DOHH2 (cell line): ENCODE data around the gene SPACA7.

Experiments
- CTCF ChIP-seq: fragments of 200-600 bp; sonication (generic); IDR thresholded peaks from one replicate; pipeline ENCODE4 v1.5.1; 2014; ENCODE audit warnings: antibody characterized with exemption, mild to moderate bottlenecking, low read depth, low read length; ENCODE audit not compliant: poor library complexity, severe bottlenecking
- EZH2phosphoT487 ChIP-seq: fragments of 200-600 bp; sonication (generic); IDR thresholded peaks from 2 replicates; pipeline ENCODE4 v1.6.1; 2017; ENCODE audit warnings: borderline replicate concordance, mild to moderate bottlenecking, antibody characterized with exemption, low read length, moderate library complexity, mixed read lengths

GRCh38 chr13:112447761-112448603 lies 71.8 kb downstream of the SPACA7 start:
- TF ChIP-seq CTCF, result no peak
- no peak for TF ChIP-seq EZH2phosphoT487
